Measurements from ENCODE around the gene MRPL45.

MRPL45 gene

DNA sequence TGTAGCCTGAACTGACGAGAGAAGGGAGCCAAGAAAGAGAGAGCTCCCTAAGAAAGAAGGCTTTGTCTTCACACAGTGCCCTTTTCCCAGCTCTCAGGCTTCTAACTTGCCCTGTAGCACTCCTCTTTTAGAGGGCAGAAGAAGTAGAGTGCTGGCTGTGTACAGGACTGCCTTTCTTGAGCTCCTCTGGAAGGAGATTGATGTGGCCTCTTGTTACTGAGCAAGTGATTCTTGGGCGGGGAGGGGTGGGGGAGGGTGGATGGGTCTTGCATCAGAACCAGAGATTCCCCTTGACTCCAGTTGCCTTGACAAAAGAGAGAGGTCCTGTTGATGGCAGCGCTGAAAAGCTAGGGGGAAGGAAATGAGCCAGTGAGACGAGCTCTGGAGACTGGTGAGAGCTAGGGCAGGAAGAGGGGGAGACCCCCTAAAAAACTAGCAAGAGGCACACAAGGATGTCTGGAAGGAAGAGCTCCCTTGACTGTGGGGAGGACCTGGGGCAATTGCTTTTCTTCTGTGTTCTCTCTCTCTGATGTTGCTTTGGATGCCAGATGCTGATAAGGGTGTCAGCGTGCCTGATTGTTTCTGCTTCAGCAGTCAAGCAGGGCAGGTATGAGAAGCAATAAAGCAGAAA lies 28.4 kb downstream of the MRPL45 start:
- DNase-seq: no peak

DNA sequence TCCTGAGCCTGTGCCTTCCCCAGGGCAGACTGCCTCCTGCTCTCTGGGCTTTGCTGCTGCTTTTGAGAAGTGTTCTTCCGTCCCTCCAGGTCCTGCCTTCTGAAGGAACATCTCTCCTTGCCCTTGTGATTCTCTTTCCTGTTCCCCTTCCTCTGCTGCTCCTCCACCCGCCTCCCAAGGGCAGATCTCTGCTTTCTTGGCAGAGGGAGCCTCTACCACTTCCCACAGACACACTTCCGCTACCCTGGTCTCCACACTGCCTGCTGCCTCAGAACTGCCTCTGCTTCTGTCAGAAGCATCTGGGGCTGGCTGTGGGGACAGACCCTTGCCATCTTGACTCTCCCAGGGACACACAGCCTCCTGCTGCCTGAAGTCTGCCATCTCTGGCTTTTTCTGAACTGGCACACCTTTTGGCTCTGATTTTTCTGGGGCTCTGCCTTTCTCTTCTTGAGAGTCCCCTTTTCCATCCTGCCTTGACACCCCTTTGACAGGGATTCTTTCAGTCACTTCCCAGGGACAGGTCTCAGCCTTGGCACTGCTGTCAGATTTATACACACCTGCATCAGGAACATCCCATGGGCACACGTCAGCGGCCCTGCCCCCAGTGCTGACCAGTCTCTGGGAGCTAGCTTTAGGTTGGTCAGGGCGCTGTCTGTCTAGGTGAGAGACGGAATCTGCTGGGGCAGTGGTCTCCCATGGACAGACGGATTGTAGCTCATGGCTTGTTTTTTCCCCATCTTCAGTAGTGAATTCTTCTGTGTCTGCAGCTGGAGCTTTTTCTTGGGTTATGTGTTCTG lies 30.2 kb downstream of the MRPL45 start:
- no peak for DNase-seq

DNA sequence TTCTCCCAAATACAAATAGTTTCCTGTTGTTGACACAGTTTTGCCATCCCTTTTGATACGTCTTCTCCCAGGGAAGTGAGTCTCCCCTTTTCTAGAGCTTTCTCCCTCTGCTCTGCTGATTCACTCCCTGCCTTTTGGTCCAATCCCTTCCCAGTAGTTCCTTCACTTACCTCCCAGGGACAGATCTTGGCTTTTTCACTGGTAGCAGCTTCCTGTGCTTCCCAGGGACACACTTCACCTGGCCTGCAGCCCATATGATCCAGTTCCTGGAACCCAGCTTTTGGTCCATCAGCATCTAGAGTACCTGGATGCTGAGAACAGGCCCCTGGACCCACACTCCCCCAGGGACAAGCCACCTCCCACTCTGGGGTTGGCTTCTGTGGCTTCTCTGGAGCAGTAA lies 31.0 kb downstream of the MRPL45 start:
- DNase-seq: no peak

DNA sequence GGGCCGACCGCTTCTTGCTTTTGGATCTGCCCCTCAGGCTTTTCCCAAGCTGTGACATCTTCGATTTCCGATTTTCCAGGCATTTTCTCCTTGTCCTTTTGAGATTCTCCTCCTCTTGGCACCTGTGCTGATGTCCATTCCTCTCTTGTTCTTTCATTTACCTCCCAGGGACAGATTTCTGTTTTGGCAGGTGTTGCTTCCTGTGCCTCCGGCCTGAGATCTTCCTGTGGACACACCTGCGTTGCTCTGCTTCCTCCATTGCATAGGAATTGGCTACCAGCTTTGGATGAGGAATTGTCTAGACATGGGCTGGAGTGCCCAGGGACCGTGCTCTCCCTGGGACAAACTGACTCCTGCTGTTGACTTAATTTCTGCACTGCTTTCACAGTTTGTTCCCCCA lies 31.7 kb downstream of the MRPL45 start:
- no peak for DNase-seq

DNA sequence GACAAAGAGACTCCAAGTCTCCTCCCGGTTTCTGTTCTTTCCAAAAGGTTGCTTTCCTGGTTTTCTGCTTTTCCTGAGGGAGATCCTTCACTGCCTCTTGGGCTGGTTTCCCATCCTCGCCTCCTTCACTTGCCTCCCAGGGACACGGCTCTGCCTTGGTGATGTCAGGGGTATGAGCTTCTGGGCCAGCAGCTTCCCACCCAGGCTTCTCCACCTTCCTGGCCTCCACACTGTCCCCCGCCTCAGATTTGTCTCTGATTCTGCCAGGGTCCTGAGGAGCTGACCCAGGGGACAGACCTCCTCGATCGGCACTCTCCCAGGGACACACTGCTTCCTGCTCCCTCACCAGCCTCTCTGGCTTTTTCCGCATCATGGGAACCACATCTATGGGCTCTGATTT lies 32.3 kb downstream of the MRPL45 start:
- no peak for DNase-seq

DNA sequence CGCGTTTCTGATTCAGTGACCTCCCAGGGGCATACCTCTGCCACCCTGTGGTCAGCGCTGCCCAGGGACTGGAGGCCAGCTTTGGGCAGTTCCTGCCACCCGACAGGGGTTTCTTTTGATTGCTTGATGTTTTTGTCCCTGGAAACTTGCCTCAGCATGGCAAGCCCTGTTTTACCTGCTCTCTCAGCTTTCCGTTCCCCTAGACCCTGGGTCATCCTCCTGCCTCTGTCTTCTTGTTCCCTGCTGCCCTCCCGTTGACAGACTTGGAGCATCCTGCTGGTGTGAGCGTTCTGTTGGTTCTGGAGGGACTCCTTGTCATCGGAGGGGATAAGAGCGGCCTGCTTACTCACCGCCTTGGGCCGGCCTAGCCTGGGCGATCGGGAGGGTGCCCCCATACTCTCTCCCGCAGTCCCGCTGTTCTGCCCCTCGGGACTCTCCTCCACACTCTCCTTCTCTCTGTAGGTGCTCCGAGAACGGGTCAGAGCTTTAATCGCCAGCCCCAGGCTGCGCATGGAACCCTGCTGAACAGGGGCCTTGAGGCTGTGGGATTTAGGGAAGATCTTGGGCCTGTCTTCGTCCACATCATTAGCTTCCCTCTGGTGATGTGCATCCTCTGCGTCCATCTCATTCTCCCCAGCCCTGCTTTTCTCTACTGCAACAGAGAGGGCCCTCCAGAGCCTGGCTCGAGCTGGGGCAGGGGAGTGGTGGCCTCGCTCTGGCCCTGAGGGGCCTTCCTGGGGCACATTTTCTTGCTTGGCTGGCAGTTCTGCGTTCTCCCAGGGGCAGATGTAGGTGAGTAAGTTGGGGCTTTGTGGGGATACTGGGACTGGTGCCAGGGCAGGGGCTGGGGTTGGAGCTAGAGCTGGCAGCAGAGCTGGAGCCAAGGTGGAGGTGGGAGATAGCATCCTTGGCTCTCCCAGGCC lies 33.1 kb downstream of the MRPL45 start:
- no peak for DNase-seq

DNA sequence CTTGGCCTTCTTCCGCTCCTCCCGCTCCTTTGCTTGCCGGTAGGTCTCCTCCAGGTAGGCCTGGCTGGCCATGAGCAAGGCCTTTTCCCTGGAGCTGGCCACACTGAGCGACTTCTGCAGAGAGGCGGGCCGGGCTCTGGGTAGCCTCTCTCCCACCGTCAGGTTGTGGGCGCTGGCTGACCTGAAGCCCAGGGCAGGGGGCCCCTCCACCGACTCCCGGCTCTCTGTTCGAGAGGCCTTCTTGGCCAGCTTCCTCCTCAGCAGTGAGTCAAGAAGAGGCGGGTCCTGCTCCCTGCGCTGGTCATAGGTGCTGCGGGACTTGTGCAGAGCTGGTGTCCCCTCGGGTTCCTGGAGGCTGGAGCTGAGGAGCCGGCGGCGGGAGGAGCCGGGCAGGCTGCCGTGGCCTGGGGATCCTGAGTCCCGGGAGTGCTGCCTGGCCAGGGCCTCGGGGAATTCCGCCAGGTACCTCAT lies 34.0 kb downstream of the MRPL45 start:
- no peak for DNase-seq

DNA sequence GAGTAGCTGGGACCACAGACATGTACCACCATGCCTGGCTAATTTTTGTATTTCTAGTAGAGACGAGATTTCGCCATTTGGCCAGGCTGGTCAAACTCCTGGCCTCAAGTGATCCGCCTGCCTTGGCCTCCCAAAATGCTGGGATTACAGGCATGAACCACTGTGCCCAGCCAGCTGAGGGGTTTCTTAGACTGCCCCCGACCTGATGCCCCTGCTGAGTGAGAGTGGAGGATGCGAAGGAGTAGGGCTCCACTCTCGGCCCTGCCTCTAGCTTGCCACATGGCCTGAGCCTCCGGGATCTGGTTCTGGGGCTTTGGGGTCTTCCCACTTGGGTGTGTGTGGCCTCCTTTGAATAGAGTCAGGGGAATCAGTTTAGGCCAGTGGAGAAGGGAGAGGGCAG lies 35.8 kb downstream of the MRPL45 start:
- DNase-seq: no peak

DNA sequence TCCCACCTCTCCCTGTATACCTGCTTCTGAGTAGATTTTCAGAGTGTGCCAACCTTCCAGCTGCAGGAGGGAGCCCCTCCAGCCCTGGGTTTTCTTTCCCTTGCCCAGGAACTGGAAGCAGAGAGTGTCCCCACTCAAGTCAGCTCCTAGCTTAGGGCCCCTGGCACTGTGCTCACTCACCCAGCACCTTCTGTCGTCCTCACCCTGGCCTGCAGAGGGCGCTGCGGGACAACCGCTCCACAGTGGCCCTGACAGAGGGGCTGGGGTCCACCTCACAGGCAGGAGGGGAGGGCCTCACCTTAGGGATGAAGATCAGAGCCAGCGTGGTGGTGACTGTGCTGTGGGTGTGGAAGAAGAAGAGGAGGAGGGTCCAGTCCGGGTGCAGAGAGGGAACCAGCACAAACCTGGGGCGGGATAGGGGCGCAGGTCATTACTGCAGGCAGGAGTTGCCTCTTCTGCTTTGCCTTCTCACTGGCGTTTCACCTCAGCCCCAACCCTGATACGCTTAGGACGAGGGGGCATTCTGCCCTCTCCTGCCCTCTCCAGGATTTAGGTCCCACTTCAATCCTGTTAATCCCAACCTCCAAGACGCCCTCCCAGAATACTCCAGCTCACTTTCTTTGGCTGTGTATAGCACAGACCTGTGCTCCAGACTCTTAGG lies 36.8 kb downstream of the MRPL45 start:
- no peak for DNase-seq

DNA sequence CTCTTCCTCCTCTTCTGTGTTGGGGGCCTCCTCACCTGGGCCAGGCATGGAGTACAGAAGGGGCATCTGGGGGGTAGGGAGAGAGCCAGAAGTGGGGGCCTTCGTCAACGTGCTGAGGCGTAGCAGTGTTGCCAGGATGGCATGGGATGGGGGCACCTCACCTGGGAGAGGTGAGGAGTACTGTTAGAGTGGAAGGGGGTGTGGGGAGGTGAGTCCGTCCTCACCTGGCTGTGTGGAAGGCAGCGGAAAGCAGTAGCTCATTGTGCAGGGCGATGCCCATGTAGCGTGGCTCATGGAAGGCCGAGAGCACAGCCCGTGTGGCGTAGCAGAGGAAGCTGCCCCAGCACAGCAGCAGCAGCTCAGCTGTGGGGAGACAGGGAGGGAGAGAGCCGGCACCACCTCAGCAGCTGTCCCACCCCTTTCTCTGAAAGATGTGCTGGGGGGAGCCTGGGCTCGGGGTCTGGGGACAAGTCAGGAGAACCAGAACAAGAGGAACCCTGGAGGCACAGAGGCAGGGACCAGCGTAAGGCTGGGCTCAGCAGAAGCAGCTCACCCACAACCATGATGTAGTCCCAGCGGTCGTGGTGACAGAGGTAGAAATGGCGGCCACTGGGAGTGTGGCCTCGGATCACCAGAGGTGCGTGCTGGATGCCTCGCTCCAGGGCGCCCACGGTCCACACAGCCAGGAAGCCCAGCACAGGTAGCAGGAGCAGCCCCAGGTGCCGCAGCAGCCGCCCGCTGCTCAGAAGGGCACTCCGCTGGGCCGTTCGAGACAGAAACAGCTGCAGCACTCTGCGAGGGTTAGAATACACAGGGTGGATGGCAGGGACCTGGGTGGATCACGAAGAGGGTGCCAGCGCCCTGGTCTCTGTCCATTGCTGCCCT lies 37.8 kb downstream of the MRPL45 start:
- no peak for DNase-seq

DNA sequence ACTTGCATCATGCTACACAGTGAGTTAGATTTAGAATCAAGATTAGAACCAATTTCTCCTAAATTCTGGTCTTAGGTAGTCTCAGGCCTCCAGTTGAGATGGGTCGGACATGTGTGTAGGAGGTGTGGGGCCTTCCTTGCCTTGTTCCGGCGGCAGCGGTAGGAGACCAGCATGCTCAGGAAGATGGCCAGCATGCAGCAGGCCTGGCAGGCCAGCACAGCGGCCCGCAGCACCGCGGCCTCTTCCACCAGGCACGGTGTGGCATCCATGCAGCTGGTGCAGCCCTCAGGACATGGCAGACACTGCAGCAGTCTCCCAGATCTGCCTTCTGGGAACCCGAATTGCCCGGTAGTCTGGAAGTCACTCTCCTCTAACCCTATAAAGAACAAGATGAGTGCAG lies 39.9 kb downstream of the MRPL45 start:
- DNase-seq: no peak

DNA sequence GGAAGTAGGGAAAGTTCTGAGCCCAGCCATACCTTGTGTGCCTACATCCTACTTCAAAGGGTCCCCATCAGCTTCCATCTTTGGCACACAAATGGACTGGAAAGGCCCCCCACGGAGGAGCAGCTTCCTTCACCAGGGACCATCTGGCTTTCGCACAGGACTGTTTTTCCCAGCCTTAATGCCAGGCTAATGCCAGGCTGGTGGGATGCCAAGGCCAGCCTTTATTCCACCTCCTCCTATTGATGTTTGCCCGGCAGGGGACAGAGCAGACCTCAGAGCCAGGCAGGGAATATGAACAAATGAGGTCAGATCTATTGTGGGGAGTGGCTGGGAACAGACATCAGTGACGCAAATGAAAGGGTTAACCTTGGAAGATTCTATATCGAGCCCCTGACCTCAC lies 41.1 kb downstream of the MRPL45 start:
- no peak for DNase-seq

DNA sequence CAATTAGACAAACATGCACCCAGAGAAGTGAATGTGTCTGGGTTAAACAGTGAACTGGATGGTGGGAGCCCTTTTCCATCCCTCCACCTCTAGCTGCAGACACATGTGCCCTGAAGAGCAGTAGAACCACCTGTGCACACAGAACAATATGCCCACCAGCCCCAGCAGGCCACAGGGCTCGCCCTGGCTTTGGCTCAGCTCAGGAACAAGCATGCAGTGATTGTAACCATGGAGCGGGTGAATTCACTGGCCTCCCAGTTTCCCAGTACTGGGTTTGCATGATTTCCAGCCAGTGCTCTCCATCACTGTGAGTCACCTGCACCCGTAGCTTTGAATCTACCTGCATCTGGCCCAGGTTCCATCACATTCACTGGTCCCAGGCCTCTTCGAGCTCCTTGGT lies 41.6 kb downstream of the MRPL45 start:
- no peak for DNase-seq

DNA sequence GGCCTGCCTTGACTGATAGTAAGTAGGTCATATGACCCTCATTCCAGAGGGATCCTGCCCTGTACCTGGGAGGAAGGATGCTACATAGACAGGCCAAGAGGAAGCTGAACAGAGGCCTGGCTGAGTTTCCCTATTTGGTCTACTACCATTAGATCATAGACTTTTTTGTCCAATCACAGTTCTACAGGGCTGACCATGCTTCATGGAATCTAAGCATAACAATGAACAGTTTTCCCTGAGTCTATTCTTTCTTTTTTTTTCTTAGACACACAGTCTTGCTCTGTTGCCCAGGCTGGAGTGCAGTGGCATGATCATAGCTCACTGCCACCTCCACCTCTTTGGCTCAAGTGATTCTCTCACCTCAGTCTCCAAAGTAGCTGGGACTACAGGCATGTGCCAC lies 42.9 kb downstream of the MRPL45 start:
- DNase-seq: no peak

DNA sequence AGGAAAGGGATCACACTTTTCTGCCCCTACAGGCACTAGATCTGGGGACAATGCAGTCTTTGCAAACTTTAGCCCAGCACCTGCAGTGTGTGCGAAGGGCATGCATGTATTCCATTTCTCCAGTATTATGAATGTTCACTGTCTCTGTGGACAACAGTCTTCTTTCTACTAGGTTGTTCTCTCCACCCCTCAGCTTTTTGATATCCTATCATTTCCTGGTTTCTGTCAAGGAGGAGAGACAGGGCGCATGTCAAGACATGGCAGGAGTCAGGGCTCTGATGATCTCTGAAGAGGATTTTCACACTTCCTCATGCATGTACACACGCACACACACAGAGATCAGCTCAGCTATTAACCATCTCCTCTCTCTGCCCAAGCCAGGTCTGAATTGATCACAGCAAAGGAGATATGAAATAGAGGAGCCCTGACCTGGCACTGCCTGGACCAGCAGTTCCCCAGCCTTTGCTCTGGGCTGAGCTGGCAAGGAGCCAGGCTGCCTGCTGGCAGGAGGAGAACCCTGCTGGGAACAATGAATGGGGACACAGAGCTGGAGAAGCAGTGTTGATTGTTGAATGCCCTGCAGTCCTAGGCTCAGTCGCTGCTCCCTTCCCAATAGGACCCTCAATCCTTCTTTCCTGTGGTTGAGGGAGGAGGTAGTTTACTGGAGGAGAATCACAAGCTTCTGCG lies 44.2 kb downstream of the MRPL45 start:
- DNase-seq: no peak

DNA sequence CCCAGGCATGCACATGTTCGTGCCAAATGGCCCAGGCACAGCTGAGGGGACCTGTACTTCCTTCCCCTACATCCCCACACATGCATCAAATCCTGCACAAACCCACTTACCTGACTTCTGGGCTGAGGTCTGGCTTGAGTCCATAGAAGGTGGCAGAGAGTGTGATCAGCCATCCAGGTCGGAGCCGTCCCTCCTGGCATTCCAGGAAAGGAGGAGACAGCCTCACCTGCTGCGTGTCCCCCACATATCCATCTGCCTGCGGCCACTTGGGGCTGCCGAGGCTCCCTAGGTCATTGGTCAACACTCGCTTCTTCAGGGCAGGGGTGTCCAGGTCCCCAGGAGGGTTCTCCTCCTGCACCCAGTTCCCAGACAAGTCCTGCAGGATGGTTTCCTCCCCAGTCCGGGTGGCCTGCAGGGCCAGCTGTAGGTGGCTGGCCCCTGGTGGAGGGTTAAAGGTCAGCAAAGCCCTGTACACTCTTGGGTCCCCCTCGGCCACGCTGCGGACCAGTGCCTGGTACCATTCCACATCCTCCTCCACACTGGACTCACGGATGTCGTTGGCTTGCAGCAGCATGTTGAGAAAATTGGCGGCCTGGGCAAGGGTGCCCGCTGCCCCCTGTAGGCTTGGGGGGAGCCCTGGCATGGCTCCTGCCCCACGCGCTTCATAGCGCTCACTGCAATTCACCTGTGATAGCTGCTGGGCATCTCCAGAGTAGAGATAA lies 46.1 kb downstream of the MRPL45 start:
- no peak for DNase-seq

DNA sequence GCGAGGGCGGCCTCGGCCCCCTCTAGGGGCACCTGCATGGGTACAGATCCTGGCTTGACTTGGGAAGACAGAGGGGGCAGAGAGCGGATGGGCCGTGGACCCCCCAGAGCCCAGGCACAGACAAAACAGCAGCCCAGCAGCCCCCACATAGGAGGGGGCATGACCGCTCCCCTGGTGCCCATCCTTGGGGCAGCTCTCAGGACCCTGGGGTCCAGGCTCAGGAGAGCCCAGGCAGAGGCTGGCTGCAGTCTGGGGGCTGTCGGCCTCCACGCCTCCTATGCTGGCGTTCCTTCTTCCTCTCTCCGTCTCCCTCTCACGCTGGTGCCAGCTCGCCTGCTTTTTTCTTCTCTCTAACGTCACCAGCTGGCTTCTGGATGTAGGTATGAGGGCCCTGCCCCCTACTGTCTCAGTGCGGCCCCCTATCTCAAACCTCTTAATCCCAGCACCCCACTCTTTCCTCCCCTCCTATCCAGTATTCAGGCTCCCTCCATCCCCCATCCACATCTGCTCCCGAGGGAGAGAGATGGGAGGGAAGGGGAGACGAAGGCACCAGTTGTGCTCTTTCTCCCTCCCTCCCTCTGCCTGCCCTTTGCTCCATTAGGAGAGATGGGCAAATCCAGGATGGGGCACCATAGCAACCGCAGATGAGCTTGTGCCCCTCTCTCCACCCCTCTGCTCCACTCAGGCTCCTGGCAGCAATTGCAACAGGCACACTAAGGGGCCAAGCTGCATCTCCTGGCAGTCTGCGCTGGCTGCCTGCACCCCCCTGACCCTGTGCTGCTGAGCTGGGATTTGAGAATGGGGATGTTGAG lies 46.8 kb downstream of the MRPL45 start, which contains the start of gene GPR179:
Gene GPR179, minus strand, starts transcription at position 349 of the 812 bp plus-strand sequence. Its CDS starts 167 bp downstream, at position 182.
- no peak for DNase-seq

DNA sequence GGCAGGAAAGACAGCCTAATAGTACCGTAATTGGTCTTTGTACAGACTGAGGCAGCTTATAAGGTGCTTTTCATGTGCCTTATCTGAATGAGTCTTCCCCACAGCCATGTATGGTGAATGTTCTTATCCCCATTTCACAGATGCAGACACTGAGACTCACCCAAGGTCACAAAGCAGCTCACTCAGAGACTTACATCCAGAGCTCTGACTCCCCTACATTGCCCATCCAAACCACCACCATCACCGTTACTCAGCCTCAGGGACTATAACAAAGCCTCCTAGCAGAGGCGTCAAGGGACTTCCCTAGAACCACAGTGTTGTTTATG lies 47.4 kb downstream of the MRPL45 start:
- no peak for DNase-seq

DNA sequence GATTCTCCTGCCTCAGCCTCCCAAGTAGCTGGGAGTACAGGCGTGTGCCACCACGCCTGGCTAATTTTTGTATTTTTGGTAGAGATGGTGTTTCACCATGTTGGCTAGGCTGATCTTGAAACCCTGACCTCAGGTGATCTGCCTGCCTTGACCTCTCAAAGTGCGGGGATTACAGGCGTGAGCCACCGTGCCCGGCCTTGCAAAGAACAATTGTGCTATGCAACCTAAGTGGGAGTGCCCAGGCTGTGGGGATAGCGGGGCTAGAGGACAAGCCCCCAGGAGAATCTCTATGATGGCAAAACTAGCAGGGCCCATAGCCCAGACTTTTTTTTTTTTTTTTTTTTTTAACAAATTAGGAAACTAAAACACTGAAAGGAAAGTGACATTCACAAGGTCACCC lies 48.8 kb downstream of the MRPL45 start:
- no peak for DNase-seq

All from activated T-cell treated with anti-CD3 and anti-CD28 coated beads for 4 hours (primary cell).